Measurements from ENCODE around the gene ATAD1.
"Not testable (repeated sequence)": the region's sequence is repeated elsewhere in the genome, so short reads cannot be mapped to it uniquely, and the experiment has no call there.

Gene ATAD1

DNA sequence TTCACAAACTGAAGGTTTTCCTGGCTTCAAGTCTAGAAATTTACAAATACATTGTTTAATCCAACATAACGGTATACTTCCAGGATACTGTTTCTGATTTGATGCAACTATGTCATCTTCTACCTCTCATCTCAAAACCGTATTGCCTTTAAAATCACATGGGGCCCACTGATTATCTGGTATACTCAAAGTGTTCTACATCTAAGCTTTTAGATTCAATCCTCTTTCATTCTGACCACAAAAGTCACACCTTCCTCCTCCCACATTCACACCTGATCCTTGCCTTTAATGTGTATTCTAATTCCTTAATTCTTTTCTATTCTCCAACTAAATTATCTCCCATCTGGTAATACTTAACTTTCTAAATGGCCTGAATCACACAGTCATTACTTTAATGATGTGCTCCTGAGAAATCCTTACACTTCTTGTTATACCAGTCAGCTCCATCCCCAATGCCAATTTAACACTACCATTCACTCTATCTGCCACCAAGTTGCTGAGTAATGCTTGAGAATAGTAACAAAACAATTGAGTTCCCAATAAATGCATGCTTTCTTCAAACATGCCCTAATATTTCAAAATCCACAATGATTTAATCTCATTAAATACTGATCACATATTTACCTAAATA lies 13.0 kb downstream of the ATAD1 start:
- no peaks in the 10 kb centered on the region for H3K27me3 ChIP-seq (ENCODE audit: control insufficient read depth, insufficient read depth, low read length)
- no peaks in the 10 kb centered on the region for H3K36me3 ChIP-seq (ENCODE audit: control insufficient read depth, insufficient read depth, low read length)
- TF ChIP-seq, protein P1, sequence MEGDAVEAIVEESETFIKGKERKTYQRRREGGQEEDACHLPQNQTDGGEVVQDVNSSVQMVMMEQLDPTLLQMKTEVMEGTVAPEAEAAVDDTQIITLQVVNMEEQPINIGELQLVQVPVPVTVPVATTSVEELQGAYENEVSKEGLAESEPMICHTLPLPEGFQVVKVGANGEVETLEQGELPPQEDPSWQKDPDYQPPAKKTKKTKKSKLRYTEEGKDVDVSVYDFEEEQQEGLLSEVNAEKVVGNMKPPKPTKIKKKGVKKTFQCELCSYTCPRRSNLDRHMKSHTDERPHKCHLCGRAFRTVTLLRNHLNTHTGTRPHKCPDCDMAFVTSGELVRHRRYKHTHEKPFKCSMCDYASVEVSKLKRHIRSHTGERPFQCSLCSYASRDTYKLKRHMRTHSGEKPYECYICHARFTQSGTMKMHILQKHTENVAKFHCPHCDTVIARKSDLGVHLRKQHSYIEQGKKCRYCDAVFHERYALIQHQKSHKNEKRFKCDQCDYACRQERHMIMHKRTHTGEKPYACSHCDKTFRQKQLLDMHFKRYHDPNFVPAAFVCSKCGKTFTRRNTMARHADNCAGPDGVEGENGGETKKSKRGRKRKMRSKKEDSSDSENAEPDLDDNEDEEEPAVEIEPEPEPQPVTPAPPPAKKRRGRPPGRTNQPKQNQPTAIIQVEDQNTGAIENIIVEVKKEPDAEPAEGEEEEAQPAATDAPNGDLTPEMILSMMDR (IDR thresholded peaks at IDR 0.05), result no peak

DNA sequence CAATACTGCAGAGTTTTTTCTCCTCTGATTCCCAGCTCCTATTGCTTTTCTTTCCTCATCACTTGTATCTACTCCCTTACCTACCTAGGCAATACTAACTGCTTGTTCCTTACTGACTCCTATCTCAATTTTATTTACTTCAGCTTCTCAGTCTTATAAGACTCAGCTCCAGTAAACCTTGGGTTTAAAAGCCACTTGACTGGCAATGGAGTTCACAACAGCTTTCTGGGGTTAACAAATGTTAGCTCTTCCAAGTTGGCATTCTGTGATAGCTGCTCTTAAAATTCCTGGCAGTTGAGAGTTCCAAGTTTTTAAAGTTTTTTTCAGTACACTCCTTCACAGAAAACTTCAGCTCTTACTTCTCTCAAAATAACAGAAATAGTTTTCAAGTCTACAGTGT lies 14.2 kb downstream of the ATAD1 start:
- TF ChIP-seq, protein P1 (IDR thresholded peaks at IDR 0.05), result no peak
- Histone ChIP-seq H3K27ac (no peak overlapping the region), H3K36me3 (ENCODE audit: control insufficient read depth, insufficient read depth, low read length) (no peaks in the 10 kb centered on the region), H2AFZ (no peak overlapping the region), H3K4me2 (ENCODE audit: low read length) (no peak overlapping the region), H3K4me3 (ENCODE audit: low read depth, low read length) (no peak overlapping the region), H3K9ac (no peak overlapping the region), H3K9me3 (ENCODE audit: control insufficient read depth, low read length) (no peaks in the 10 kb centered on the region), H3K4me1 (no peaks in the 10 kb centered on the region), H3K79me2 (peaks cover 8% of the 10 kb centered on the region), H3K27me3 (ENCODE audit: control insufficient read depth, insufficient read depth, low read length) (no peaks in the 10 kb centered on the region)

More for the DNA sequence above, 13.0 kb downstream of the ATAD1 start:
- Histone ChIP-seq H2AFZ (no peak overlapping the region), H3K9me3 (ENCODE audit: control insufficient read depth, low read length) (no peaks in the 10 kb centered on the region), H3K4me1 (no peaks in the 10 kb centered on the region), H3K79me2 (peaks cover 6% of the 10 kb centered on the region), H3K4me3 (ENCODE audit: low read depth, low read length) (no peak overlapping the region), H3K27ac (no peak overlapping the region), H3K4me2 (ENCODE audit: low read length) (no peak overlapping the region), H3K9ac (no peak overlapping the region)

DNA sequence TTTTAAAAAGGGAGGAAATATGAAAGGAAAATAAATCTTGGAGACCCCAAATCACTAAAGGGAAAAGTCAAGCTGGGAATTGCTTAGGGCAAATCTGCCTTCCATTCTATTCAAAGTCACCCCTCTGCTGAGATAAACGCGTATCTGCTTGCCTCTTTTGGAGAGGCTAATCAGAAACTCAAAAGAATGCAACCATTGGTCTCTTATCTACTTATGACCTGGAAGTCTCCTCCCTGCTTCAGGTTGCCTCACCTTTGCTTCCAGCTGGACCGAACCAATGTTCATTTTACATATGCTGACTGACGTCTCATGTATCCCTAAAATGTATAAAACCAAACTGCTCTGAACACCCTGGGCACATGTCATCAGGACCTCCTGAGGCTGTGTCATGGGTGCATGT lies 14.7 kb downstream of the ATAD1 start:
- H3K79me2 ChIP-seq, result peaks cover 8% of the 10 kb centered on the region
- H2AFZ ChIP-seq, result no peak overlapping the region
- H3K36me3 ChIP-seq (ENCODE audit: control insufficient read depth, insufficient read depth, low read length), result no peaks in the 10 kb centered on the region
- TF ChIP-seq, protein P1 (IDR thresholded peaks at IDR 0.05), result no peak
- H3K9ac ChIP-seq, result no peak overlapping the region
- no peak overlapping the region for H3K4me2 ChIP-seq (ENCODE audit: low read length)
- no peaks in the 10 kb centered on the region for H3K4me1 ChIP-seq
- no peak overlapping the region for H3K27ac ChIP-seq
- no peaks in the 10 kb centered on the region for H3K27me3 ChIP-seq (ENCODE audit: control insufficient read depth, insufficient read depth, low read length)
- no peak overlapping the region for H3K4me3 ChIP-seq (ENCODE audit: low read depth, low read length)
- H3K9me3 ChIP-seq (ENCODE audit: control insufficient read depth, low read length), result no peaks in the 10 kb centered on the region

DNA sequence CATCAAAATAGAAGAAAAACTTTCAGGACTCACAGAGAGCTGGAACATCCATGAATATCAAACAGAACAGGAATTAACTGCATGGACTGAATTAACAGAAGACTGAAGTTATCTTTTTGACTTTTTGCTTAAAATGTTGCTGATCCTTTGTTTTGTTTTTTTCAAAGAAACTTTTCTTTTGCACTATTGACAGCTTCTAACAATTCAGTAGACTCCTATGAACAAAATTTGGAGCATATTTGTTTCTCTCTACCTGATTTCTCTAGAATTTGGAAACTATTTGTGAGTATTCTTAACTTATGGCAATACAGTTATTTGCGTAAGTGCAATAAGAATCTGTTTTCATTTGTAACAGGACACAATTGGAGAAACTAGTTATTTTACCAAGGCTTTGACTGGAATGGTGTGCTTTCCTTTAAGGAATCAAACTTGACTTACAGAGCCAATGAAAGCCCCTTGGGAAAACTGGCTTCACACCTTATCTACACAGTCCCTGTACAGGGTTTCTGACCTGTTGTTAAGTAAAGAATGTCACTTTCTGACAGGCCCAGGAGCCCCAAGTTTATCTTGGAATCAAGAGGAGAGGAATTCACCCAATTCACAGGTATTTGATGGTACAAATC lies 16.1 kb downstream of the ATAD1 start:
- not testable (repeated sequence) for H3K9ac ChIP-seq; H3K4me2 ChIP-seq (ENCODE audit: low read length); H3K4me1 ChIP-seq; H2AFZ ChIP-seq; H3K27ac ChIP-seq; H3K27me3 ChIP-seq (ENCODE audit: control insufficient read depth, insufficient read depth, low read length); H3K36me3 ChIP-seq (ENCODE audit: control insufficient read depth, insufficient read depth, low read length); H3K4me3 ChIP-seq (ENCODE audit: low read depth, low read length); H3K9me3 ChIP-seq (ENCODE audit: control insufficient read depth, low read length)
- H3K79me2 ChIP-seq, result peaks cover 15% of the 10 kb centered on the region

DNA sequence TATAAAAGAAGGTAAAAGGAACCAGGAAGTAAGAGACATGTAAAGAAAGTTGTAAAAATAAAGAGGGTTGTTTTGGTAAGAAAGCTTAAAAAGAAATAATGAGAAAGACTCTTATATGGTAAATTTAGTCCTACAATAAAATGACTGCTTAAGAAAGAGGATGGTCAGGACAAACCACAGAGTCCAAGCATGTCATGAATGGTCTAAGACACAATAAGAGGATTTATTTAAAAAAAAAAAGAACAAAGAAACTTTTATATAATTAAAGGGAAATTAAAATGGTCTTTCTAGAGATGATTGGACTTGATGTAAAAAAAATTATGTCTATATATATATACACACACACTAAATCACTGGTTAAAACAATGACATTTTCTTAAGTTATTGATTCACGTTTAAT lies 18.2 kb downstream of the ATAD1 start:
- H3K79me2 ChIP-seq, result peaks cover 15% of the 10 kb centered on the region
- H3K9ac ChIP-seq, result no peak overlapping the region
- TF ChIP-seq, protein P1 (IDR thresholded peaks at IDR 0.05), result no peak

More for the DNA sequence above, 18.2 kb downstream of the ATAD1 start:
- H3K4me2 ChIP-seq (ENCODE audit: low read length), result no peak overlapping the region
- no peaks in the 10 kb centered on the region for H3K9me3 ChIP-seq (ENCODE audit: control insufficient read depth, low read length)
- no peak overlapping the region for H3K4me3 ChIP-seq (ENCODE audit: low read depth, low read length)
- H3K27ac ChIP-seq, result no peak overlapping the region
- H3K36me3 ChIP-seq (ENCODE audit: control insufficient read depth, insufficient read depth, low read length), result no peaks in the 10 kb centered on the region
- no peaks in the 10 kb centered on the region for H3K27me3 ChIP-seq (ENCODE audit: control insufficient read depth, insufficient read depth, low read length)
- H2AFZ ChIP-seq, result no peak overlapping the region
- no peaks in the 10 kb centered on the region for H3K4me1 ChIP-seq
